A673 (cell line): ENCODE data around the gene ASB10. TPM values are rescaled to one million over a fixed set of nuclear protein-coding genes. Genes with fewer than 3 reads are reported as not detected.

Experiments used
- BruUV-seq: library from RNA; stranded (reverse); fragments of 400-500 nt; replicated peaks from 2 replicates; lab custom pipeline; 2021; lab: Mats Ljungman, UMichigan
- CTCF ChIA-PET: fragments of 300-600 bp; sonication (Branson Sonifier 250); formaldehyde crosslinking; loops from one replicate; lab custom pipeline; 2022; ENCODE audit warnings: antibody characterized with exemption; lab: Charles Lee
- POLR2A ChIA-PET: fragments of 300-600 bp; sonication (Branson Sonifier 250); formaldehyde crosslinking; loops from one replicate; lab custom pipeline; 2022; ENCODE audit warnings: antibody characterized with exemption; ENCODE audit not compliant: low non-redundant PET; lab: Charles Lee
- DNase-seq: peaks from one replicate; pipeline ENCODE4 v3.0.0-alpha.2; 2015; ENCODE audit warnings: low spot score
- H3K27ac ChIP-seq: fragments of 200-600 bp; sonication (generic); 2 replicates; pipeline ENCODE4 v1.5.1; 2016; ENCODE audit warnings: mixed run types, low read depth, mild to moderate bottlenecking, mixed read lengths, antibody characterized with exemption, low read length; ENCODE audit not compliant: poor library complexity, severe bottlenecking
- H3K27me3 ChIP-seq: fragments of 200-600 bp; sonication (generic); replicated peaks from 2 replicates; pipeline ENCODE4 v1.6.1; 2017; ENCODE audit warnings: mixed run types, low read depth, mild to moderate bottlenecking, mixed read lengths, antibody characterized with exemption, low read length; ENCODE audit not compliant: insufficient read depth, poor library complexity
- H3K36me3 ChIP-seq: fragments of 200-600 bp; sonication (generic); 2 replicates; pipeline ENCODE4 v1.6.1; 2016; ENCODE audit warnings: mixed run types, mild to moderate bottlenecking, mixed read lengths, antibody characterized with exemption, low read length; ENCODE audit not compliant: insufficient read depth, poor library complexity, severe bottlenecking
- H3K4me1 ChIP-seq: fragments of 200-600 bp; sonication (generic); 2 replicates; pipeline ENCODE4 v1.6.1; 2017; ENCODE audit warnings: mixed run types, mild to moderate bottlenecking, mixed read lengths, antibody characterized with exemption, low read length; ENCODE audit not compliant: insufficient read depth, poor library complexity, severe bottlenecking
- H3K4me3 ChIP-seq: fragments of 200-600 bp; sonication (generic); 2 replicates; pipeline ENCODE4 v1.5.1; 2016; ENCODE audit warnings: low read depth, mixed run types, mild to moderate bottlenecking, mixed read lengths, low read length; ENCODE audit not compliant: poor library complexity, severe bottlenecking
- H3K9me3 ChIP-seq: fragments of 200-600 bp; sonication (generic); 2 replicates; pipeline ENCODE4 v1.6.1; 2016; ENCODE audit warnings: mixed run types, low read depth, mild to moderate bottlenecking, mixed read lengths, antibody characterized with exemption, low read length; ENCODE audit not compliant: poor library complexity, severe bottlenecking
- CTCF ChIP-seq: fragments of 300-800, 200-600 bp; sonication (generic); conservative IDR thresholded peaks from 2 replicates; pipeline ENCODE4 v1.5.1; 2017; ENCODE audit warnings: low read depth, mild to moderate bottlenecking, antibody characterized with exemption, low read length, moderate library complexity, mixed read lengths
- EZH2 ChIP-seq: fragments of 200-600 bp; sonication (generic); IDR thresholded peaks from 2 replicates; pipeline ENCODE4 v1.6.1; 2017; ENCODE audit warnings: borderline replicate concordance, low read depth, mild to moderate bottlenecking, mixed read lengths, antibody characterized with exemption, low read length; ENCODE audit not compliant: poor library complexity, severe bottlenecking
- intact Hi-C: fragments of 100-400 bp; cut with micrococcal nuclease; formaldehyde crosslinking; loops from one replicate; pipeline ENCODE4 v1.10.0; 2022; ENCODE audit not compliant: unreplicated experiment
- total RNA-seq: library from RNA; stranded (reverse); gene quantifications from 2 replicates; pipeline ENCODE4 v1.2.3, GENCODE V29; 2021

ASB10 gene
- total RNA-seq, 1 experiment from 2014 or later, result not detected

- TF ChIP-seq EZH2 (no peak), CTCF (no peak)
- intact Hi-C loops, result no loop called here
- Histone ChIP-seq H3K9me3 (no peaks in the 10 kb centered on the region), H3K4me1 (no peaks in the 10 kb centered on the region), H3K27me3 (peaks cover 16% of the 10 kb centered on the region), H3K4me3 (no peak overlapping the region), H3K36me3 (peaks cover 10% of the 10 kb centered on the region), H3K27ac (no peak overlapping the region)
- BruUV-seq, result no TSS peak
- ChIA-PET CTCF (no interaction called here), POLR2A (no interaction called here)
- no peak for DNase-seq
These were observed 38.5 kb downstream of the ASB10 start for GRCh38 chr7:151148319-151149259.

- BruUV-seq, result no TSS peak
- Histone ChIP-seq H3K27ac (no peak overlapping the region), H3K4me3 (no peak overlapping the region), H3K36me3 (peaks cover 18% of the 10 kb centered on the region), H3K27me3 (peaks cover 2% of the 10 kb centered on the region), H3K4me1 (no peaks in the 10 kb centered on the region), H3K9me3 (no peaks in the 10 kb centered on the region)
- no peak for DNase-seq
- intact Hi-C loops, result no loop called here
- ChIA-PET POLR2A (no interaction called here), CTCF (interaction anchor here (1.3 kb wide), 1 partner anchor 21 kb away, joined by 4 read pairs; the partner anchor contains the start of gene GBX1)
- TF ChIP-seq CTCF (no peak), EZH2 (no peak)
These were observed 40.3 kb downstream of the ASB10 start for GRCh38 chr7:151146761-151147160.

GRCh38 chr7:151144387-151144786 lies 42.7 kb downstream of the ASB10 start:
- Histone ChIP-seq H3K4me3 (no peak overlapping the region), H3K9me3 (no peaks in the 10 kb centered on the region), H3K4me1 (no peaks in the 10 kb centered on the region), H3K27me3 (no peaks in the 10 kb centered on the region), H3K36me3 (peaks cover 24% of the 10 kb centered on the region), H3K27ac (no peak overlapping the region)
- DNase-seq, result no peak
- ChIA-PET POLR2A (no interaction called here), CTCF (no interaction called here)
- intact Hi-C loops, result no loop called here
- TF ChIP-seq EZH2, result no peak
- TF ChIP-seq CTCF, result no peak
- no TSS peak for BruUV-seq
